ENCODE measurements around the gene MBOAT7. TPM values are rescaled to one million over a fixed set of nuclear protein-coding genes. Genes with fewer than 3 reads are reported as not detected.
"Not testable (repeated sequence)": the region's sequence is repeated elsewhere in the genome, so short reads cannot be mapped to it uniquely, and the experiment has no call there.

Gene MBOAT7
- total and polyA plus RNA-seq, 4 donors: 10.3 to 31.5 (median 15.0) TPM

GRCh38 chr19:54186351-54186750 is 3.0 kb downstream of the MBOAT7 start:
- TF ChIP-seq FOXA2 (IDR thresholded peaks at IDR 0.05): no peak
- no peak for TF ChIP-seq HNF4A (conservative IDR thresholded peaks at IDR 0.05)
- no peak for TF ChIP-seq SP1 (IDR thresholded peaks at IDR 0.05)
- TF ChIP-seq TAF1 (conservative IDR thresholded peaks at IDR 0.05): no peak
- no peak for TF ChIP-seq RXRA (IDR thresholded peaks at IDR 0.05)
- TF ChIP-seq HNF4G (IDR thresholded peaks at IDR 0.05): no peak
- TF ChIP-seq JUND (IDR thresholded peaks at IDR 0.05): no peak
- TF ChIP-seq, protein P1, sequence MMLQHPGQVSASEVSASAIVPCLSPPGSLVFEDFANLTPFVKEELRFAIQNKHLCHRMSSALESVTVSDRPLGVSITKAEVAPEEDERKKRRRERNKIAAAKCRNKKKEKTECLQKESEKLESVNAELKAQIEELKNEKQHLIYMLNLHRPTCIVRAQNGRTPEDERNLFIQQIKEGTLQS (IDR thresholded peaks at IDR 0.05): no peak
- no peak for TF ChIP-seq RAD21 (IDR thresholded peaks at IDR 0.05)
- no peak for TF ChIP-seq FOXA1 (IDR thresholded peaks at IDR 0.05)
- TF ChIP-seq CTCF (IDR thresholded peaks at IDR 0.05; ENCODE audit: low read depth, low read length, missing input control): no peak
- TF ChIP-seq ZBTB33 (IDR thresholded peaks at IDR 0.05): no peak
- TF ChIP-seq REST (IDR thresholded peaks at IDR 0.05): no peak
- no peak for TF ChIP-seq EGR1 (IDR thresholded peaks at IDR 0.05; ENCODE audit: low read depth in 2 of 2)
- TF ChIP-seq NR2F2 (IDR thresholded peaks at IDR 0.05): no peak
- 95% methylated on average over 8 of the region's 8 CpGs for WGBS
- Histone ChIP-seq H3K4me3 (ENCODE audit: low read depth in 1 of 3, low read length in 3 of 3) (no peak overlapping the region), H3K4me1 (ENCODE audit: control insufficient read depth in 4 of 4, insufficient read depth in 4 of 4, low read length in 3 of 4) (peaks cover 2 to 11% (median 6%) of the 10 kb centered on the region in 4 donors), H3K9ac (ENCODE audit: low read depth in 1 of 2, low read length in 2 of 2) (no peak overlapping the region), H3K36me3 (ENCODE audit: control insufficient read depth in 4 of 4, insufficient read depth in 3 of 4, low read depth in 1 of 4, low read length in 3 of 4) (peaks cover 0 to 6% (median 0%) of the 10 kb centered on the region in 4 donors), H3K9me3 (ENCODE audit: control insufficient read depth in 4 of 4, low read length in 3 of 4) (no peaks in the 10 kb centered on the region), H3K27ac (ENCODE audit: low read depth in 1 of 2, low read length in 2 of 2) (no peak overlapping the region), H3K27me3 (ENCODE audit: control insufficient read depth in 4 of 4, insufficient read depth in 4 of 4, low read length in 3 of 4) (no peaks in the 10 kb centered on the region)
- DNase-seq (ENCODE audit: low spot score): no peak

- WGBS: 94% methylated on average over 11 of the region's 11 CpGs
- H3K9me3 ChIP-seq (ENCODE audit: control insufficient read depth in 4 of 4, low read length in 3 of 4): no peaks in the 10 kb centered on the region
- no peak overlapping the region for H3K9ac ChIP-seq (ENCODE audit: low read depth in 1 of 2, low read length in 2 of 2)
- no peak overlapping the region for H3K4me3 ChIP-seq (ENCODE audit: low read depth in 1 of 3, low read length in 3 of 3)
- DNase-seq (ENCODE audit: low spot score): no peak
- TF ChIP-seq RAD21 (IDR thresholded peaks at IDR 0.05) (no peak), YY1 (IDR thresholded peaks at IDR 0.05) (no peak), REST (IDR thresholded peaks at IDR 0.05) (no peak), MAX (IDR thresholded peaks at IDR 0.05) (no peak)
- H3K4me1 ChIP-seq (ENCODE audit: control insufficient read depth in 4 of 4, insufficient read depth in 4 of 4, low read length in 3 of 4): peaks cover 1 to 3% (median 2%) of the 10 kb centered on the region in 4 donors
- peaks cover 0 to 11% (median 5%) of the 10 kb centered on the region in 4 donors for H3K36me3 ChIP-seq (ENCODE audit: control insufficient read depth in 4 of 4, insufficient read depth in 3 of 4, low read depth in 1 of 4, low read length in 3 of 4)
- H3K27ac ChIP-seq (ENCODE audit: low read depth in 1 of 2, low read length in 2 of 2): no peak overlapping the region
- no peaks in the 10 kb centered on the region for H3K27me3 ChIP-seq (ENCODE audit: control insufficient read depth in 4 of 4, insufficient read depth in 4 of 4, low read length in 3 of 4)
Observed at GRCh38 chr19:54183431-54183830, 5.9 kb downstream of the MBOAT7 start.

DNA sequence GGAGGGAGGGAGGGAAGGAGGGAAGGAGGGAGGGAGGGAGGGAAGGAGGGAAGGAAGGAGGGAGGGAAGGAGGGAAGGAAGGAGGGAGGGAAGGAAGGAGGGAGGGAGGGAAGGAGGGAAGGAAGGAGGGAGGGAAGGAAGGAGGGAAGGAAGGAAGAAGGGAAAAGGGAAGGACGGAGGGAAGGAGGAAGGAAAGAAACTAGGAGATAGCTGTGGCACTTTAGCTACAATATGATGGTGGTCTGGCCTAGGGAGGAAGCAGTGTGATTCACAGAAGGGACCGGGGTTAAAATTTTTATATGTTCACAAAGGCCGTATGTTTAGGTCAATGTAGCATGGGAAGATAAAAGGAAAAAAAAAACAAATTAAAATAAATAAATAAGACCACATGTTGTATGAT is 7.5 kb downstream of the MBOAT7 start:
- WGBS: 89% methylated on average over 3 of the region's 3 CpGs
- H3K36me3 ChIP-seq (ENCODE audit: control insufficient read depth in 4 of 4, insufficient read depth in 3 of 4, low read depth in 1 of 4, low read length in 3 of 4): peaks cover 0 to 11% (median 6%) of the 10 kb centered on the region in 4 donors
- not testable (repeated sequence) for H3K27ac ChIP-seq (ENCODE audit: low read depth in 1 of 2, low read length in 2 of 2); DNase-seq (ENCODE audit: low spot score); H3K27me3 ChIP-seq (ENCODE audit: control insufficient read depth in 4 of 4, insufficient read depth in 4 of 4, low read length in 3 of 4); H3K4me3 ChIP-seq (ENCODE audit: low read depth in 1 of 3, low read length in 3 of 3); H3K9me3 ChIP-seq (ENCODE audit: control insufficient read depth in 4 of 4, low read length in 3 of 4); H3K4me1 ChIP-seq (ENCODE audit: control insufficient read depth in 4 of 4, insufficient read depth in 4 of 4, low read length in 3 of 4); H3K9ac ChIP-seq (ENCODE audit: low read depth in 1 of 2, low read length in 2 of 2)
